ENCODE results near the gene VPREB1. TPM values are rescaled to one million over a fixed set of nuclear protein-coding genes. Genes with fewer than 3 reads are reported as not detected.
"Not testable (repeated sequence)": the region's sequence is repeated elsewhere in the genome, so short reads cannot be mapped to it uniquely, and the experiment has no call there.

The VPREB1 gene
- total RNA-seq, 1 experiment from 2014 or later = not detected

DNA sequence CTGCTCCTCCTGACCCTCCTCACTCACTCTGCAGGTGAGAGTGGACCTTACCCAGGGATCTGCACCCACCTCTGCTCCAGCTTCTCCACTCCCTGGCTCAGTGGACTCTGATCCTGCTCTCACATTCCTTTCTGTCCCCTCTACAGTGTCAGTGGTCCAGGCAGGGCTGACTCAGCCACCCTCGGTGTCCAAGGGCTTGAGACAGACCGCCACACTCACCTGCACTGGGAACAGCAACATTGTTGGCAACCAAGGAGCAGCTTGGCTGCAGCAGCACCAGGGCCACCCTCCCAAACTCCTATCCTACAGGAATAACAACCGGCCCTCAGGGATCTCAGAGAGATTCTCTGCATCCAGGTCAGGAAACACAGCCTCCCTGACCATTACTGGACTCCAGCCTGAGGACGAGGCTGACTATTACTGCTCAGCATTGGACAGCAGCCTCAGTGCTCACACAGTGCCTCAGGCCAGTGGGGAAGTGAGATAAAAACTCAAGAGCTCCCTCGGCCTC lies 29.7 kb upstream of the VPREB1 start:
- no peak for DNase-seq (ENCODE audit: low spot score)

DNA sequence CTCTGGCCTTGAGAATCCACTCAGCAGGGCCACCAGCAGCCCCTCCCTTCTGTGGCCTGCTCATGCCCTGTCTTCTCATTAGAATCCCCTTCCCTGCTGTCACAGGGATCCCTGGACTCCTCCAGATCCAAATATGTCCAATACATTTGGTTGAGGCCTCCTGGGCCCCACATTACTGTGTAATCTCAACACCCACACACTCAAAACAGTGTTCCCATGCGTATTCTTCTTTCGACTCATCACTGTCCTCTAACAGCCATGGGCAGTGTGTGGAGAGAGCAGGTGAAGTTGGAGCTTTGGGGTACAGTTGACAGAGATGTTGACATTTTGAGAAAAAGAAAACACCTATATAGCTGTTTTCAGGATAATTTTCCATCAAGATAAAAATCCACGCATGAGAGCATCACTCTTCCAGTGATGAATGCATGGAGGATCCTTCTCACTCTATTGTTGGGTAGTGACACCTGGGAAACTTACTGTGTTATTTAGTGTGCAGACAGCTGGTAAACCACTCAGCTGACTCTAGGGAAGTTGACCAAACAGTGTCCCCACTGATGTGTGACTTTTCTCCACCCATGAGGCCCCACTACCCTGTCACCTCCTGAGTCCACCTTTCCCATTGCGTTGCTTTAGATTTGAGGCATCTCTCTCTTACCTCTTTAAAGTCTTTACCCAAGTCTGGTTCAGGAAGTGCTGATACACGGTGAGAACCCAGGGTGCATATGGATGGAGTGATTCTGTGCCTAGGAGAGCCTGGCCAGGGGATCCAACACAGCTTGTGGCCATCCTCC lies 28.7 kb upstream of the VPREB1 start:
- DNase-seq (ENCODE audit: low spot score) = no peak

DNA sequence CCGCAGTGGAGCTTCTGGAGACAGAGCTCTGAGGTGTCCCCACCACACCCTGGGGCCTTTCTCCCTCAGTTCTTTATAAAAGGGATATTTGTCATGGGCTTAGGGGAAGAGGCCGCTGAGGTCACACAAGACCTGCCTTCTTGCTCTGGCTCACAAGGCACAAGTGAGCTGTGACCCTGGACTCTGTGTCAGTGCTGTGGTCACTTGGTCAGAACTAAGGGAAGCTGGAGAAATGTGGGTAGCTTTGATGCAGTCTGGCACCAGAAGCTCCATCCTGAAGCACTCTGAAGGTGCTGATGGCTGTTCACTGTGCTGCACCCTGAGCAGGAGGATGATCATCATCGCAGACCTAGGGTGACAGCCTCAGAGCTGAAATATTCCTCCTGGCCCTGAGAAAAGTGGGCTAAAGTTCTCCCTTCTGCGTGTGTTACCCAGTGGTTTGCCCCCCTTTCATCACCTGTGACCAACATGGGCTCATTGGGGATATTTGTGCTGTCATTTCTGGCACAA lies 28.1 kb upstream of the VPREB1 start:
- no peak for DNase-seq (ENCODE audit: low spot score)

DNA sequence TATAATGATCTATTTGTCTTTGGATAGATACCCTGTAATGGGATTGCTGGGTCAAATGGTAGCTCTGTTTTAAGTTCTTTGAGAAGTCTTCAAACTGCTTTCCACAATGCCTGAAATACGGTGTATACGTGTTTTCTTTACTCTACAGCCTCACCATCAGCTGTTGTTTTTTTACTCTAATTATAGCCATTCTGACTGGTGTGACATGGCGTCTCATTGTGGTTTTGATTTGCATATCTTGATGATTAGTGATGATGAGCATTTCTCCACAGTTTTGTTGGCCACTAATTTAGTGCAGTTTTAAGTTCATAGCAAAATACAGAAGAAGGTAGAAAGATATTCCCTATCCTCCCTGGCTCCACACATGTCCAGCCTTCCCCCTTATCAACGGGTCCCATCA lies 26.3 kb upstream of the VPREB1 start:
- DNase-seq (ENCODE audit: low spot score) = no peak

DNA sequence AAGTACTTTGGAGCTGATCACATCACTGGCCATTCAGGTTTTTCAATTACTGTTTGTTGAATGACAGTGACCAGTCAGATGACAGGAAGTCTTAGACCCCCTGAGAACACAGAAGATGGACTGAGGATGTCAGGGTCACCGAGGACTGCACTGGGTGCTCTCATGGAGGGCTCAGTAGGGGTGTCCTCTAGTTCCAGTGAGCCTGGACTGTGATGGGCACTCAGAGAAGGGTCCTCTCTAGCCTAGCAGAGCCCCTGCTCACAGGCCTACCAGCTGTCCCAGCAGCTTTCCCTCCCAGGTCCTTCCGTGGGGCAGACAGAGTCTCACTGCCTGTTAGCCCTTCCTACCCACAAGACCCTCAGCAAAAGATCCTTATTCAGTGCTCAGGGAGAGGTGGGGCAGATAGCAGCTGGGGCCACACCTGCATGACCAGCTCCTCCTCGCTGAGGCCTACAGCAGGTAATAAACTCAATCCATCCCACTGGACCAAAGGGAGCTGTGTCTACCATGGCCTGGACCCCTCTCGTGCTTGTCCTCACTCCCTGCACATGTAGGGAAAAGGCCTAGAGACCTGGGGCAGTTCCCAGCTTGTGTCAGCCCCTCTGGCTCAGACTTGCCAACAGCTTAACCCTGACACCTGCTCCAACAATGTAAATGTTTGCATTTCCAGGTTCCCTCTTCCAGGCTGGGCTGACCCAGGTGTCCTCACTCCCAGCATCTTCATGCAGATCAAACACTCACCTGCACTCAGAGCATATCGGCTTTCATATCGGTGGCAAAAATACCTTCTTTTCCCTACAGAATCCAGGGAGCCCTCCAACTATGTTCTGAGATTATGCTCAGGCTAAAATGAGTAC lies 25.2 kb upstream of the VPREB1 start:
- no peak for DNase-seq (ENCODE audit: low spot score)

DNA sequence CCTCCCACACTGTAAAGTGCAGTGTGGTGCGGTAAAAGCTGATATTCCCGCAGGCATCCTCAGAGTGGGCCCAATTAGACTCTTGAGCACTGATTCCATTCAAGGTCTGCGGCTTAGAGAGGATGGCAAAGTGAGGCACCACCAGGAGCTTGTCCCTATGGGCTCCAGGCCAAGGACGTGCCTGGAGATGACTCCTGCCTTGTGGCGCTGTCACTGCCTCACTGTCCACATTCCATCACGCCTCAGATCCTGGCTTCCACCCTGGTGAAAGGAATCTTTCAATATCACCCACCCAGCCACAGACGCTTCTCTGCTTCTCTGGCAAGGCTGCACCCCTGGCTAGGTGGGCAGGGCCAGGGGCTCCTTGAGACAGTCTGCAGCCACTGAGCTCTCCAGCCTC lies 23.5 kb upstream of the VPREB1 start:
- DNase-seq (ENCODE audit: low spot score) = not testable (repeated sequence)

DNA sequence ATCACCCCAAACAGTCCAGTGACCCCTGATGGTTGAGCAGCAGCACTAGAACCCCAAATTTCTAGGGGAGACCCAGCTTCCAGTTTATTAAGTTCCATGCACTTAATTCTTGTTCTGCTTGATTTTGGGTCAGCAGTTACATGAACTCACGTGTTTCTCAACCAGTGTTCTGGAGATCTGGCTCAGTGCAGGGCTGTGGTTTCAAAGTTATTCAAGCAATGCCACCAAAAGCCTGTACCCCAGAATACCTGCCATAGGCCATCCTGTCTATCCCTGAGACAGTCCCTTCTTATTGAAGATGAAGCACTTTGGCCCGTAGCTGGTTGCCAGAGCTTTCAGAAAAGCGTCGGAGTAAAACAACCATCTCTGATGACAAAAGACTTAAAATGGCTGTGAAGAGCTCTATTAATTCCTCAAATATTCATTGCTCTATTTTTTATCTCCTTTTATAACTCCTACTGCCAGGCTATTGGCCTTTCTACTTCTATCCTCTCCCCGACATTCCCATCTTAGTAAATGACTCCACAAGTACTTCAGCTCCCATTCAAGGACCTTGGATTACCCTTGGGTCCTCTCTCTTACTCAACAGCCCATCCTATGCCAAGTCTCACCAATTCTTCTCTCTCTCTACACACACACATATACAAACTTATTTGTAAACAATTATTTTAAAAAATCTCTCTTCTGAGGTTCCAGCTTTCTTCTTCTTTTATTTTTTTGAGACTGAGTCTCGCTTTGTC lies 18.0 kb upstream of the VPREB1 start:
- no peak for DNase-seq (ENCODE audit: low spot score)

DNA sequence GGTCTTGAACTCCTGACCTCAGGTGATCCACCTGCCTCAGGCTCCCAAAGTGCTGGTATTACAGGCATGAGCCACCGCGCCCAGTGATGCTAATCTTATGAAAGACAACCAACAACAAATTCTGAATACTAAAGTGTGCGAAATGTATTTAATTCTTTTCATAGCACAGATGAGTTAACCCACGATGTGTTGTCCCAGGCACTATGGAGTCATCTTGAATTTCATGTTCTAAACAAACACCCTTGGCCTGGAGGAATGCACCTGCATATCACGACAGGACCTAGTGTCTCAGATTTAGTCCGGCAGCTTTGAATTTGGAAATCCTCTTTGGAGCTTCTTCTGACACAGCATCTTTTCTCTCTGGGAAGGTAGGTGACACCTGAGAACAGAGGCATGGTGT lies 16.2 kb upstream of the VPREB1 start:
- DNase-seq (ENCODE audit: low spot score) = no peak

DNA sequence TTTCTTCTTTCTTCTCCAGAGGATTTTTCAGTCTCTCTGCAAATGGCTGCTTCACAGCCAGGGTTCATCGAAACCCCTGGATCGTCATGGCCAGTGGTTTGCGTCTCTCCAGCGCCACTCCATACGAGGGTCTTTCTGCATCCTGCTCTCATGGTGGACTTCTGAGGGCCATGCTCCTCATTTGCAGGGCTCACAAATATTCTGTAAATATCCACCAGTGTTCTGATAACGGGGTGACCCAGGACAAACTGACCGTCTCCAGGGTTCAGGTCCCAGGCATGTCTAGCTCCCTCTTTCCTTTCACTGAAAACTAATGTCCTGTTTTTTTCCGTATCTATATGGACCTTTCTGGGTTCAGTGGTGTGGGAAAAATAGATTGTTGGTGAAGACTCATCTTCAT lies 15.7 kb upstream of the VPREB1 start:
- DNase-seq (ENCODE audit: low spot score) = no peak

DNA sequence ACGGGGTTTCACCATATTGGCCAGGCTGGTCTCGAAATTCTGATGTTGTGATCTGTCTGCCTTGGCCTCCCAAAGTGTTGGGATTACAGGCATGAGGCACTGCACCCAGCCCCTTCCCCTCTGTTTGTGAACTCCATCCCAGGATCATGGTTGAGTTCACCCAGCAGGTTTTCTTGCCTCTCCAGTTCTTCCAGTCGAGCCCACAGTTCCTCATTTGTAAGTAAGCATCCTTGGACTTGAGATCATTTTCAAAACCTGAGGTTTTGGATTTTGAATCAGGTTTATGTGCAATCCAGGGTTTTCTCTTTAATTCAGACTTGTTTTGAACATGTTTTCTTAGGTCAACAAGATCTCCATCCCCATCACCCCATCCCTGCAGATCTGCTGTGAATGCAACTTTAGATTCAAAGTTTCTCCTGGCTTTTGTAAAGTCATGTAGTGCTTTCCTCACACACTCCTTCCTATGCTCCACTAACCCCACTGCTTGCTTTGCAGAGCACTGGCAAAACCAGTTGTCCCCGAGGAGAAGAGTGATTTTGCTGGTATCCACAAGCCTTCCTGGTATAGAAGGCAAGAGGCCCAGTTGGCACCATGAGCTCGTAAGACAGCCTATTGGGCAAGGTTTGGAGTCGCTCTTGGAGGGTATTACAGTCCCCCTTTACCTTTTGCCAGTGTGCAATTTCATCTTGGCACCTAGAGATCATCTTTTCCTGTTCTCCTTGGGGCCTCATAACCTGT lies 14.7 kb upstream of the VPREB1 start:
- DNase-seq (ENCODE audit: low spot score) = no peak

DNA sequence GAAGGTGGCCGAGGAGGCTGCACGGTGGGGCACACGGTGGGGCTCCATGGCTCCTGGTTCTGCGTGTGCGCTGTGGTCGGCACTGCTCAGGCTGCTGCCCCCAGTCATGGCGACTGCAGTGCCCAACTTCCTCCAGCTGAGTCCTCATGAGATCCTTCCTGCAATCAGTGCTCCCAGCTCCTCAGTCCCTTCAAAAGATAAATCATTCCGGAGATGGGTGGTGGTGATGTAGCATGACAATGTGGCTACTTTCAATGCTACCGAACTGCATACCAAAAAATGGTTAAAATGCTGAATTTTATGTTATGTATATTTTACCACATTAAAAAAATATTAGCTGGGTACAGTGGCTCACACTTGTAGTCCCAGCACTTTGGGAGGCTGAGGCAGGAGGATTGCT lies 14.1 kb upstream of the VPREB1 start:
- no peak for DNase-seq (ENCODE audit: low spot score)

DNA sequence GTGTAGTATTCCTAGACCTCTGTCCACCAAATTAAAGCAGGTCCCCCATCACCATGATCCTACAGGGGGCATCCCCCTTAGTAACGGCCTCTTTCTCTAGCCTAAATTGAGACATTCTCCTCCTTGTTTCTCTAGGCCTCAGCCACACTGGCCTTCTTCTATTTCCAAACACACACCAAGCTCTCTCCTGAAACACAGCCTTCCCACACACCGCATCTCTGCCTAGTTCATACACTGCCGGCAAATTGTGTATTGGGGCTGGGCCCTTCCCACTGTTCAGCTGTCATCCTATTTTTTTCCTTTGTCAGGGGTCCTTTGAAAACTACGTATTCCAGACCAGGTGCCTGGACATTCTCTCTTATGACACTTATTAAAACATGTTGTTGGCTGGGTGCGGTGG lies 11.5 kb upstream of the VPREB1 start:
- no peak for DNase-seq (ENCODE audit: low spot score)

DNA sequence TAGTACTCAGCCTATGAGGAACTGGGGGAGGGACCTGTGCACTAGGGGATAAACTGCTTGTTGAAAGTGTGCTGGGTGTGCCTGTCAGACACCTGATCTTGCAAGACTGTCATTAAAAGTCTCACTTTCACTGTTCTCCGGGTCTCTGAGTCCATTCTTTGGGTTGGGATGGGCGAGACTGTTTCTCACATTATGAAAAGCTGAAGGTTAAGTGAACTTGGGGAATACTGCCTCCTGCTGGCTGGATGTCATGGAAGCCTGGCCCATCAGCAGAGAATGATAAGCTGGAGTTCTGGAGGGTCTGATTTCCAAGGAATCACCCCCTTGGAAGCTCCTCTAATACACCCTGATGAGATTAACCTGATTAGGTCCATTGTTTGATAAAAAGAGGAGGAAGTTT lies 9.0 kb upstream of the VPREB1 start:
- peak; percentile 1 for DNase-seq (ENCODE audit: low spot score)

DNA sequence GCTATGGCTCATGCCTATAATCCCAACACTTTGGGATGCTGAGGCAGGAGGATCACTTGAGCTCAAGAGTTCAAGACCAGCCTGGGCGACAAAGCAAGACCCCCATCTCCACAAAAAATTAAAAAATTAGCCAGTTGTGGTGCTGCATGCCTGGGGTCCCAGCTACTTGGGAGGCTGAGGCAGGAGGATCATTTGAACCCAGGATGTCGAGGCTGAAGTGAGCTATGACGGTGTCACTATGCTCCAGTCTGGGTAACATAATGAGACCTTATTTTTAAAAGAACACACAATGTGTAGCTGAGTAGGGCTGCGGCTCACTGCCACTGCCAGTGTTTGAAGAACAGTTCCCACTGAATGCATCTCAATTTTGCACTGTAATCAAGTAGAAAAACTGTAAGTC lies 7.1 kb upstream of the VPREB1 start:
- DNase-seq (ENCODE audit: low spot score) = no peak

DNA sequence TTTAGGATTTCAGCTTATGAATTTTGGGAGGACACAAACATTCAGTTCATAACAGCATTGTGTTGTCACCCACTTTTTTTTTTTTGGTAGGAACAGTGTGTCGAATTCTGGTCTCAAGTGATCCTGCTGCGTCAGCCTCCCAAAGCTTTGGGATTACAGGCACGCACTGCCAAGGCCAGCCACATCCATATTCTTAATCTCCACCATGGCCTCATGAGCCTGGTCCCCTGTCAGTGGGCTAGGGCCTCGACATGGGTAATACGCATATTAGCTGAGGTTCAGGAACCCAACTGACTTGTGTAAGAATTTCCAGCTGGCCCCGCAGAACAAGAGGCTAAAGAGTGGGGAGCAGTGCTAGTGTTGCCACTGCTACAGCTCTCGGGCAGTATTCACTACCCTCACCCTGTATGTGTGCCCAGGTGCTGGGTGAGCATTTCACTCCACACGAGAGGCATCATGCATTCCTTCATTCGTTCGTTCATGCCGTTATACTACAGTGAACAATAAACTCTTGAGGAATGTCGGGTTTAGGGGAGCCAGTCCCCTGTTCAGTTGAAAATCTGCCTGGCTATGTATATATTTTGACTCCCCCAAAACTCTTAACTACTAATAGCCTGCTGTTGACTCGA lies 5.2 kb upstream of the VPREB1 start:
- no peak for DNase-seq (ENCODE audit: low spot score)

DNA sequence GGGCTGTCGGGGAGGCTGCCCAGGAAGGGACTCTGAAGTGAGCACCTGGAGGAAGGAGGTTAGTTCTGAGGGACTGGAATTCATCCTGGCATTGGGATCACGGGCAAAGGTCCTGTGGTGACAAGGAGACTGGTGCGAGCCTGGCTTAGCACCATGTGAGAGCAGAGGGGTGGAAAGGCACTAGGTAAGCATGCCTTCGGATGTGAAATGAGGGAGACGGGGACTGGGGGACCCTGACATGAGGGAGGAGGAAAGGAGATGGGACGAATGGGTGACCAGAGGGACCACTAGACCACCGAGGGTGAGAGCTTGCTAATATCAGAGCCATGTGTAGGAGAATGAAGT lies 3.1 kb upstream of the VPREB1 start:
- no peak for DNase-seq (ENCODE audit: low spot score)

DNA sequence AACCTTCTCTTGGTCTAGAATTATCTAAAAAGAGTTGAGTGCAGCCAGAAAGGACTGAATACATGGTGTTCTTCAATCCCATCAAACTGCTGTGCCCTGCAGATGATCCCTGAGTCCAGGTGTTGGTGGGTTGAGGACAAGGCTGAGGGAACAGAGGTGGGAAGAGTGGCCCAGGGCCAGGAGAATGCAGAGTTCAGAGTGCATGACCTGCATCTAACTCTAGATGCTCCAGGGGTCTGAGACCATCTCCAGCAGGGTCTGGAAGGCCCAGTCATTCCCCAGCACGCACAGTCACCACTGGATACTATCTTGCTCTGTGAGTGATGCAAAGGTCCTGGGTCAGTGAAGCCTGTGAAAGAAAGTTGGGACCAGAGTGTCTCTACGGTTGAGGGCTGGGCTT lies 2.1 kb upstream of the VPREB1 start:
- no peak for DNase-seq (ENCODE audit: low spot score)

DNA sequence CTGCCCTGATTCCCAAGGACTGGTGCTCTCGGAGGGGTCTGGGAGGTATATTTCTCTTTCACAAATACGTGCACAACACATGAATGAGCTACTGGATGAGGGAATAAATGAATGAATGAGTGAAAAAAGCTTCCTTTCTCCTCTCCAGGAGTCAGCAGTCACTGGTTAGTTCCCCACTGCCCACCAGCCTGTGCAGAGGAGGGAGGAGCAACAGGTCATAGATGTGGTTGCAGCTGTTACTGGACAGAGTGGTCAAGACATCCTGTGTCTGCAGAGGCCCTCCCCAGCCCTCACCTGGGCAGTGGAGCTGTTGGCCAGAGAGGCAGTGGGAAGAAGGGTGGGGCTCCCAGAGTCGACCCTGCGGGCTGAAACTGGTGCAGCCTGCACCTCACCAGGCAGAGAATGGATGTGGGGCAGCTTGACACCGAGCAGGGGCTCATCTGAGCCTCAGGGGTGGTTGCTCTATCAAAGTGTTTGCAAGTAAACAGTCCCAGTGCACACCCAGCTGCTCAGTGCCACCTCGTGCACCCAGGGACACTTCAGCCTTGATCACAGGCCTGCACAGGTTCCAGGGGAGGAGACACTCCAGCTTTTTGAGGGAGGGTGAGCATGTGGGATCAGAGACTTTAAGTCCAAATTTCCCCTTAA lies 1.4 kb upstream of the VPREB1 start:
- no peak for DNase-seq (ENCODE audit: low spot score)

DNA sequence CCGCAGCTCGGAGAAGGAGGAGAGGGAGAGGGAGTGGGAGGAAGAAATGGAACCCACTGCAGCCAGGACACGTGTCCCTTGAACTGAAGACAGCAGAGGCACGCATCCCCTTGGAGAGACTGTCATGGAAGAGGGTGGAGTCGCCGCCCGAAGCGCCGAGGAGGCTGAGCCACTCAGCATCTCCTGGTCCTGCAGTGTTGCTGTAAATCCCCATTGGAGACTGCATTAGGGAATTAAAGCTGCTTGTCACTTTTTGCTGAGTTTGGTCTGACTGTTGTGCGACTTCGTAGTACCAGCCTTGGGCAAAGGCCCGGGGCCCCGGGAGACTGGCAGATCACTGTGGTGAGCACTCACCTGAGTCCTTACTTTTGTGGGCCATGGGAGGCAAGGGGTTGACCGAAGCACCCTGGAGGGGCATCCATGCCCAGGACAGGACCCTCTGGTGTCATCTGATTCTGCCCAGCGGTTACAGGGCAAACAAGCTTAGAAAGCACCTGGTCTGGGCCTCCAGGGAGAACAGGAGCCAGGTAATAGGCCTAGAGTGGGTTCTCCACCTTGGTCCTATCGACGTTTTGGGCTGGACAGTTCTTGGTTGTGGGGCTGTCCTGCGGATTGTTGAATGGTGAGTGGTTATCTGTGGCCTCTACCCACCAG lies 797 bp downstream of the VPREB1 start:
- no peak for DNase-seq (ENCODE audit: low spot score)

DNA sequence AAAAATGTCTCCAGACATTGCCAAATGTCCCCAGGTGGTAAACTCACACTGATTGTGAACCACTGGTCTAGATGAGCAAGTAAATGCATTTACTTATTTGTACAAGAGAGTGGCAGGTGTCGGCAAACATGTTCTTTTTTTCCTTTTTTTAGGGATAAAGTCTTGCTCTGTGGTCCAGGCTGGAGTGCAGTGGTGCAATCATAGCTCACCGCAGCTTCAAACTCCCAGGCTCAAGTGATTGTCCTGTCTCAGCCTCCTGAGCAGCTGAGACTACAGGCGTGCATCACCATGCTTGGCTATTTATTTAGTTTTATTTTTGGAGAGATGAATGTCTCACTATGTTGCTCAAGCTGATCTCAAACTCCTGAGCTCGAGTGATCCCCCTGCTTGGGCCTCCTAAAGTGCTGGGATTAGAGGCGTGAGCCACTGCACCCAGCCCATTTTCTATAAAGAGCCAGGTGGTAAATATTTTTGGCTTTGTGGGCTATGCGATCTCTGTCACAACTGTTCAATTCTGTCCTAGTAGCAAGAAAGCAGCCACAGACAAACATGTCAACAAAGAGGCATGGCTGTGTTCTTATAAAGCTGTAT lies 1.4 kb downstream of the VPREB1 start:
- no peak for DNase-seq (ENCODE audit: low spot score)
